GM18505 (cell line): Measurements from ENCODE around the gene ZNF106.

Experiments
- ATAC-seq: cut with Tn5 transposase; IDR thresholded peaks from one replicate; pipeline ENCODE4 v1.9.1; 2021; ENCODE audit not compliant: unreplicated experiment
- POLR2A ChIP-seq: IDR thresholded peaks from 4 replicates; pipeline ENCODE4 v1.6.1; 2011; ENCODE audit warnings: borderline replicate concordance; ENCODE audit not compliant: insufficient read depth, insufficient read length; ENCODE audit errors: extremely low read depth

ZNF106 gene

GRCh38 chr15:42413920-42414319 lies 77.0 kb downstream of the ZNF106 start:
- no peak for ATAC-seq
- TF ChIP-seq POLR2A: no peak

GRCh38 chr15:42411884-42412283 lies 79.1 kb downstream of the ZNF106 start:
- no peak for TF ChIP-seq POLR2A
- ATAC-seq: no peak

- TF ChIP-seq POLR2A: no peak
- ATAC-seq: no peak
Measured at GRCh38 chr15:42409011-42409410, 81.9 kb downstream of the ZNF106 start.

DNA sequence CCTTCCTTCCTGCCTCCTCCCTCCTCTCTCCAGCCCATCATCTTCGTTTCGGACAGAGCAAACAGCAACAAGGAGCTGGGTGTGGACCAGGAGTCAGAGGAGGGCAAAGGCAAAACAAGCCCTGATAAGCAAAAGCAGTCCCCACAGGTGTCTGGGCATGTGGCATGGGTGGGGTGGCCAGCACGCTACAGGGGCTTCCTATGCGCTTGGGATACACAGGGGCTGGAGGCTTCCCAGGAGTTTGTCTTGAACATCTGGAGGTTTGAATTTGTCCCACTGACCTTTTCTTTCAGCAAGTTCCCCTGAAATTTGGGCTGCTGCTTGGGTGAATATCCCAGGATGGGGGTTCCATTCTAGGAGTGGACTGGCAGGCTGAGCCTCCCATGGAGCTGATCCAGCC lies 82.8 kb downstream of the ZNF106 start:
- no peak for TF ChIP-seq POLR2A
- ATAC-seq: no peak

GRCh38 chr15:42405863-42406482 lies 85.0 kb downstream of the ZNF106 start:
- no peak for TF ChIP-seq POLR2A
- no peak for ATAC-seq

- no peak for TF ChIP-seq POLR2A
- ATAC-seq: no peak
Measured at GRCh38 chr15:42404461-42405235, 86.3 kb downstream of the ZNF106 start.

- no peak for TF ChIP-seq POLR2A
- no peak for ATAC-seq
Measured at GRCh38 chr15:42403389-42403788, 87.6 kb downstream of the ZNF106 start.

- no peak for TF ChIP-seq POLR2A
- ATAC-seq: no peak
Measured at GRCh38 chr15:42402455-42403205, 88.3 kb downstream of the ZNF106 start.

DNA sequence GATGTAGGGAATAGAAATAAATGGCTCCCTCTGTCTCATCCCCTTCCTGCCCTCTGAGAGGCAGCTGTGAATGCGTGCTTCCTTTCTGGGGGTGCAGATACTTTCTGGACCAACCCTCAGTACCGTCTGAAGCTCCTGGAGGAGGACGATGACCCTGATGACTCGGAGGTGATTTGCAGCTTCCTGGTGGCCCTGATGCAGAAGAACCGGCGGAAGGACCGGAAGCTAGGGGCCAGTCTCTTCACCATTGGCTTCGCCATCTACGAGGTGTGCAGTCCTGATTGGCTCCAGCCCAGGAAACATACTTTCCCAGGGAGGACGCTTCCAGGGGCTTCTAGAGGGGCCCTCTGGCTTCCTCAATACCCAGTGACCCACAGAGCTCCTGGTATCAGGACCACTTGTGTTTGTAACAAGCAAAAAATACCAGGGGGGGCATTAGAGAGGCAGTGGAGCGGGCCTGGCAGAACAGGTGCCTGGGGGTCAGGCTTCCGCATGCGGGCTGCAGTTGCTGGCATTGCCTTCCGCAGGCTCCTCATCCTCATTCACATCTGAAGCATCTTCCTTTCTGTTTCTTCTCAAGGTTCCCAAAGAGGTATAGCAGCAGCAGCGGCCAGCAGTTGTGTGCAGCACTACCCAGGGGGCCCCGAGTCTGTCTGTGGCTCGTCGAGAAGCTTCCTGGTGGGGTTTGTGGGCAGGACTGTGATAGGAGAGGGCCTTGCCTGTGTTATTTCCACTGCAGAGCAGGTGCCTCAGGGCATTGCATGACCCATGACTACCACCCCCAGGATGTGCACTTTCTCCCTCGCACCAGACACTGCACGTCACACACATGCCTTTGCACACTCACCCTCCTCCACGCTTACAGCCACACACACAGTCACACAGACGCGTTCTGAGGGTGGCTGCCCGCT lies 89.1 kb downstream of the ZNF106 start:
- no peak for ATAC-seq
- TF ChIP-seq POLR2A: peak; percentile 64

- TF ChIP-seq POLR2A: no peak
- no peak for ATAC-seq
Measured at GRCh38 chr15:42395838-42396237, 95.1 kb downstream of the ZNF106 start.

DNA sequence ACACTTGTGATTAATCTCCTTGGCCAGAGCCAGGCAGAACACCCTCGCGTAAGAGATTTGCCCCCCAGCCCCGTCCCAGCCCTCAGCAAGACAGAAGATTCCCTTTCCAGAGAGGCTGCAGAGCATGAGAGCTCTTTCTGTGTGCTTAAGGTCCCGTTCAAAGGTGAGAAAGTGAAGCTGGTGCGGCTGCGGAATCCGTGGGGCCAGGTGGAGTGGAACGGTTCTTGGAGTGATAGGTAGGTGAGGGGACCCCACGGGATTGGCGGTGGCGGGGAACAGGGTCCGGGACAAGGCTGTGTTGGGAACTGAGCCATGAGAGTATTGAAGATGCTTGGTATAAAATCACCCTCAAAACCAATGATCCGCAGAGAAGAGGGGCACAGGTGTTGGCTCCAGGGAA lies 96.8 kb downstream of the ZNF106 start:
- ATAC-seq: no peak
- TF ChIP-seq POLR2A: no peak

GRCh38 chr15:42392309-42393024 lies 98.5 kb downstream of the ZNF106 start:
- no peak for TF ChIP-seq POLR2A
- ATAC-seq: no peak

DNA sequence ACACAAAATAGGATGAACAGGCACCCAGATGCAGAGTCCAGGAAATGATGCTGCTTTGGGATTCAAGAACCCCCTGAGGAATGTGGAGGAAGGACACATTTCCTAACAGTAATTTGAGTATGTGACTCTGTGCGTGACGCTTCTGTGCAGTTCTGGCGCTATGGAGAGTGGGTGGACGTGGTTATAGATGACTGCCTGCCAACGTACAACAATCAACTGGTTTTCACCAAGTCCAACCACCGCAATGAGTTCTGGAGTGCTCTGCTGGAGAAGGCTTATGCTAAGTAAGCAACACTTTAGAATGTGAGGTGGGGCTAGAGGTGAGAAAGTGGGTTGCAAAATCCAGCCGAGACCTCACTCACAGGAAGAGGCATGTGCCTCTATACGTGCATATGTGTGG lies 103.3 kb downstream of the ZNF106 start:
- no peak for ATAC-seq
- no peak for TF ChIP-seq POLR2A
